ENCODE data around the gene RBM20. TPM values are rescaled to one million over a fixed set of nuclear protein-coding genes. Genes with fewer than 3 reads are reported as not detected.

The RBM20 gene
- total and polyA plus RNA-seq, 2 of the 4 experiments (the other 2 are of a cell fraction): under 0.01 to 0.15 TPM

DNA sequence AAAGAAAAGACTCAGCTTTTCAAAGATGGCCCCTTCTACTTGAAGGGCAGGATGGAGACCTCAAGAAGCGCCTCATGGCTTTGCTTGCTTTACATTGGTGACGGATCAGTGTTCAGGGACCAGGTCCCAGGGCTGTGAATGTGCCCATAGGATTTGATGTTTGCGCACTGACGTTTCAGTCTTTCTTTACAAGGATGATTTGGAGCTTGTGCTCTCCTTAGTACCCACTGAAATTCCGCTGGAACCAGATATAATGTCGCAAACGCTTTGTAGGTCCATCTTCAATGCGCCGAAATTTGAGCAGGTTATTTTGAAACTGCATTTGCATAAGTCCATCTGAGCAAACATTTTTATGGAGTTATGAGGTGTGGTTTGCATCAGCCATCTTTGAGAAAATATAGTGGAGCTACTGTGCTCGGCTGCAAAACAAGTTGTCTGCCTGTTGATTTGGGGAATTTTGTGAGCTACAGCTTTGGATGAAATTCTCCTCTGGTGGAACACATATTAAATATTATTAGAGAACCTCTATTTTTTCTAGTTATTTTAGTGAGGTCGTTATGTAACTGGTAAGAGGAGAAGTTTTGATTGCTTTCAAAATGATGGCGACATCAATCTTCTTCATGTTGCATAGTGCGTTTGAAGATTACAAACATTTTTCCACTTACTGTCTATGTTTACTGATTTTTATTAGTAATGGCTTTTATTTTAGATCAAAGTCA lies 2.4 kb downstream of the RBM20 start:
- H2AK9ac ChIP-seq (replicated peaks; ENCODE audit: low read depth, low read length, poor library complexity): no peak overlapping the region
- peaks cover 47% of the 10 kb centered on the region for H3K27me3 ChIP-seq (ENCODE audit: control insufficient read depth, insufficient read depth, low read length)
- ATAC-seq (ENCODE audit: low read depth) (no peak), DNase-seq (no peak)
- H3K14ac ChIP-seq (replicated peaks; ENCODE audit: low read depth, low read length): no peak overlapping the region
- H3K36me3 ChIP-seq (ENCODE audit: control insufficient read depth, insufficient read depth, low read length): no peaks in the 10 kb centered on the region
- no peak overlapping the region for H4K91ac ChIP-seq (ENCODE audit: insufficient read depth, low read depth, low read length)
- no peaks in the 10 kb centered on the region for H3K9me1 ChIP-seq (ENCODE audit: insufficient read depth, low read length)
- H3K56ac ChIP-seq (ENCODE audit: extremely low read depth, insufficient read depth, low read length): no peak overlapping the region
- H4K5ac ChIP-seq (ENCODE audit: low read depth, low read length): no peak overlapping the region
- no peak overlapping the region for H3K4me3 ChIP-seq (ENCODE audit: insufficient read depth, low read depth, low read length)
- BruUV-seq (replicated peaks): no TSS peak
- no peak overlapping the region for H2BK5ac ChIP-seq (ENCODE audit: low read depth, low read length, poor library complexity, severe bottlenecking)
- 0 out of 2 replicates have a peak, but pooled peaks cover 2% of the 10 kb centered on the region for H3K9me3 ChIP-seq (ENCODE audit: control insufficient read depth, insufficient read depth, low read length)
- no peak overlapping the region for H2AK5ac ChIP-seq (ENCODE audit: low read depth, low read length)
- TF ChIP-seq MAFK (IDR thresholded peaks at IDR 0.05; ENCODE audit: low read depth, low read length) (no peak), SMC3 (IDR thresholded peaks at IDR 0.05; ENCODE audit: low read depth, low read length) (no peak), RFX5 (IDR thresholded peaks at IDR 0.05; ENCODE audit: low read depth, low read length) (no peak), ELK1 (IDR thresholded peaks at IDR 0.05; ENCODE audit: borderline replicate concordance, low read depth, low read length) (no peak), BHLHE40 (IDR thresholded peaks at IDR 0.05; ENCODE audit: low read depth, low read length) (no peak), RCOR1 (IDR thresholded peaks at IDR 0.05; ENCODE audit: insufficient replicate concordance, low read length) (no peak), RAD21 (IDR thresholded peaks at IDR 0.05; ENCODE audit: low read length) (no peak), NFE2L2 (IDR thresholded peaks at IDR 0.05; ENCODE audit: low read depth, low read length) (no peak), CHD1 (IDR thresholded peaks at IDR 0.05; ENCODE audit: low read depth, low read length) (no peak), MAZ (IDR thresholded peaks at IDR 0.05; ENCODE audit: borderline replicate concordance, low read depth, low read length) (no peak), FOS (IDR thresholded peaks at IDR 0.05; ENCODE audit: low read depth, low read length) (no peak), USF2 (IDR thresholded peaks at IDR 0.05; ENCODE audit: low read depth, low read length) (no peak), POLR2A (IDR thresholded peaks at IDR 0.05; ENCODE audit: low read depth, low read length) (no peak), CTCF (conservative IDR thresholded peaks at IDR 0.05; ENCODE audit: low read depth, low read length) (no peak), CEBPB (IDR thresholded peaks at IDR 0.05; ENCODE audit: low read depth, low read length) (no peak), MXI1 (IDR thresholded peaks at IDR 0.05; ENCODE audit: borderline replicate concordance, low read depth, low read length) (no peak)
- ChIA-PET POLR2A (ENCODE audit: unreplicated experiment) (no interaction called here), CTCF (no interaction called here)
- H2BK20ac ChIP-seq (ENCODE audit: low read depth, low read length): no peak overlapping the region
- H2AFZ ChIP-seq (replicated peaks; ENCODE audit: low read length, poor library complexity): no peak overlapping the region
- no peaks in the 10 kb centered on the region; the same call in 1 of the 2 replicates for H3K4me1 ChIP-seq (ENCODE audit: control insufficient read depth, insufficient read depth, low read length)
- H3K9ac ChIP-seq (ENCODE audit: low read depth, low read length): no peak overlapping the region
- no peak overlapping the region for H3K4me2 ChIP-seq (ENCODE audit: low read depth, low read length)
- dilution Hi-C loops (cut with HindIII; ENCODE audit: low sequenced_read_pairs, unreplicated experiment): no loop called here
- no peaks in the 10 kb centered on the region; the same call in 1 of the 2 replicates for H4K20me1 ChIP-seq (ENCODE audit: insufficient read depth, low read length)
- H3K27ac ChIP-seq (ENCODE audit: insufficient read depth, low read length): no peak overlapping the region
- H2BK15ac ChIP-seq (ENCODE audit: low read depth, low read length): no peak overlapping the region
- intact Hi-C loops (cut with micrococcal nuclease): no loop called here
- no peaks in the 10 kb centered on the region for H3K79me1 ChIP-seq (ENCODE audit: low read depth in 1 of 2, low read length in 2 of 2)
- H4K8ac ChIP-seq (ENCODE audit: low read depth in 2 of 2, low read length in 2 of 2): no peak overlapping the region
- H3K4ac ChIP-seq (ENCODE audit: low read depth, low read length): no peak overlapping the region
- no peak overlapping the region for H3K18ac ChIP-seq (ENCODE audit: low read depth, low read length)
- no peak overlapping the region for H2BK120ac ChIP-seq (ENCODE audit: low read depth, low read length)
- WGBS, 2 experiments (ENCODE audit: extremely low coverage in 2 of 2, insufficient read length in 1 of 2): 74% methylated on average over 5 of the region's 13 CpGs; no CpG with 5 or more reads in 1 of the 2 experiments
- in situ Hi-C loops (cut with MboI; ENCODE audit: low sequenced_read_pairs): no loop called here
- no peak overlapping the region for H3K23ac ChIP-seq (ENCODE audit: low read depth, low read length)
